ENCODE results near the gene OXTR.

OXTR gene

DNA sequence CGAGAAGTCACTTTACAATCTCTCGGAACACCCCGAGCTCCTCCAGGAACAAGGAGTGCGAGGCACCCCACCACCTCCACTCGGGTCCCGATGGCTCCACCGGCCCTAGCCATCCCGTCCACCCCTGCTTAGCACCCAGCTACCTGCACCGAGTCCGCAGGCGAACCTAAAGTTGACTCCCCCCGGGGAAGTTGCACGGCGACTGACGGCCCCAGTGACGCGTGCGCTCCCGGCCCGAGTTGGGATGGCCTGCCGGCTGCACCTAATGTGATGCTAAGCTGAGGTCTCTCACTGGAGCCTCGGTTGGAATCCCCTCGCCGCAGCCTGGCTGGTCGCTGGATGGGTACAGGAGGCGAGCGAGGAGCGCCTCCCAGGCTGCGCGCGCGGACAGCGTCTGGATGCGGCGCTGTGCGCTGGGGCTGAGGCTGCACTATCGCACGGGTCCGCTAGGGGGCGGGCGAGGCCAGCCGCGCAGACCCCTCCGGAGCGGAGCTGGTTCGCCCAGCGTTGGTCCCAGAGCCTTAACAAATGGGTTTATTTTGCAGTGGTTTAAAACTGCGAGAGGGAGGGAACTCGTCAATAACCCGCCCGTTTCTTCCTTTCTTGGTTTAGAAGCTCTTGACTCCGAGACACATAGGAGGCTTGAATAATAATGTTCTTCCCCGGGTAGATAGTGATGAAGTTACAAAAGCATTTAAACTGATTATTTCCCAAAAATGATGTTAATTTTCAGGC is at the start of gene OXTR:
Gene OXTR (minus strand): TSS at position 526 of the 735 bp plus-strand sequence. CDS start 1,426 bp downstream, outside the sequence.
- no peak for DNase-seq (ENCODE audit: low read depth)
- peak within 1 kb of the TSS; percentile 55 for H3K4me3 ChIP-seq (ENCODE audit: low read depth, low read length)

- DNase-seq (ENCODE audit: low read depth): no peak
- no peak overlapping the region for H3K4me3 ChIP-seq (ENCODE audit: low read depth, low read length)
These were observed 48.1 kb upstream of the OXTR start for GRCh38 chr3:8817486-8817885.

- DNase-seq (ENCODE audit: low read depth): no peak
- H3K4me3 ChIP-seq (ENCODE audit: low read depth, low read length): no peak overlapping the region
These were observed 46.7 kb upstream of the OXTR start for GRCh38 chr3:8816106-8816505.

- H3K4me3 ChIP-seq (ENCODE audit: low read depth, low read length): no peak overlapping the region
These were observed 44.0 kb upstream of the OXTR start for GRCh38 chr3:8813411-8813810.

DNA sequence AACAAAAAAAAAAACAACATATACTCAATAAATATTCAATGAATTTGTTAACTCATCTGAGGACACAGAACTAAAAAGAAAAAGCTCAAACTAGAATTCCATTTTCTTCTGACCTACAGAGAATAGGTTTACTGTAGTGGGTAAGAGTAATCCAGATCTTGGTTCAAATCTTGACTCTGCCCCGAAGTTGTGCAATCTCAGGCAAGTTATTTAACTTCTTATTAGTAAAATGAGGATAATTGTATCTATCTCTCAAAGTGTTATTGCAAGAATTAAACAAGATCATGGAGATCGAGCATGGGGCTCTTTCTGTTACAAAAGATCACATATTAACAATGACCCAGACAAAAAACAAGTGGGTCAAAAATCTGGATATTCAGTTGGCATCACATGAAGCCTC is 41.1 kb upstream of the OXTR start:
- DNase-seq (ENCODE audit: low read depth): no peak
- no peak overlapping the region for H3K4me3 ChIP-seq (ENCODE audit: low read depth, low read length)

More at GRCh38 chr3:8813411-8813810, 44.0 kb upstream of the OXTR start:
- DNase-seq (ENCODE audit: low read depth): no peak

DNA sequence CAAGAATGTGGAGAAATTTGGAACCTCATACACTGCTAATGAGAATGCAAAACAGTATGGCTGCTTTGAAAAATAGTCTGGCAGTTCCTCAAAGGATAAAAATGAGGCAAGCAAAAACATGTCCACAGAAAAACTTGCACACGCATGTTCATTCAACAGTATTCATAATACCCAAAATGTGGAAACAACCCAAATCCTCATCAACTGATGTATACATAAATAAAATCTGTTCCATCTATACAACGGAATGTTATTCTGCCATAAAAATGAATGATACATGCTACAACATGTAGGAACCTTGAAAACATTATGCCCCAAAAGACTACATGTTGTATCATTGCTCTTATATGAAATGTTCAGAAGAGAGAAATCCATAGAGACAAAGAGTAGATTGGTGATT is 36.4 kb upstream of the OXTR start:
- no peak for DNase-seq (ENCODE audit: low read depth)
- H3K4me3 ChIP-seq (ENCODE audit: low read depth, low read length): no peak overlapping the region

DNA sequence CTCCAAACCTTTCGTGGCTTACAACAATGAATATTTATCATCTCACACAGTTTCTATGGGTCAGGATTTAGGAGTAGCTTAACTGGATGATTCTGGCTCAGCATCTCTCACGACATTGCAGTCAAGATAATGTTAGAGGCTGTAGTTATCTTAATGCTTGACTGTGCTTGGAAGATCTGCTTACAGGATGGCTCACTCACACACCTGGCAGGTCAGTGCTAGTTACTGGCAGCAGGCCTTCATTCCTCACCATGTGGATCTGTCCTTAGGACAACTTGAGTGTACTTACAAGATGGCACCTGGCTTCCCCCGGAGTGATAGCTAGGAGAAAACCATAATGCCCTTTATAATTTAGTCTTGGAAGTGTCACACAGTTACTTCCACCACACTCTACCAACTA is 32.8 kb upstream of the OXTR start:
- H3K4me3 ChIP-seq (ENCODE audit: low read depth, low read length): no peak overlapping the region
- DNase-seq (ENCODE audit: low read depth): no peak

GRCh38 chr3:8800016-8800415 is 30.6 kb upstream of the OXTR start:
- H3K4me3 ChIP-seq (ENCODE audit: low read depth, low read length): no peak overlapping the region
- no peak for DNase-seq (ENCODE audit: low read depth)

GRCh38 chr3:8794247-8794646 is 24.8 kb upstream of the OXTR start:
- H3K4me3 ChIP-seq (ENCODE audit: low read depth, low read length): no peak overlapping the region
- no peak for DNase-seq (ENCODE audit: low read depth)

DNA sequence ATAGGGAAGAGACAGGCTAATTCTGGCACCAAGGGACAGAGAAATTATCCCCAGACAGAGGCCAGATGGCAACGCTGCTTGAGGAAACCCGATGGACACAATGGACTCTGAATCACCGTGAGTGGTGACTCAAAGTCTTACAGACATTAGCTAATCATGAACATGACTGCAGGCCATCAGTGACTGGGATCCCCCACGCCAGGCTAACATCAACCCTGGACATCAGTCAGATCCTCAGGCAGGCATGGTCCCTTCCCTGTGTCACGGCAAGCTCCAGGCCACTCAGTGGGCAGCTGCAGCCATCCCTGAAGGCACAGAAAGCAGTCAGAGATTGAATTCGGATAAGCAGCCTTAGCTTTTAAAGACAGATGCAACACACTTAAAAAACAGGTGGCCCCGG is 23.8 kb upstream of the OXTR start:
- no peak for DNase-seq (ENCODE audit: low read depth)
- no peak overlapping the region for H3K4me3 ChIP-seq (ENCODE audit: low read depth, low read length)

DNA sequence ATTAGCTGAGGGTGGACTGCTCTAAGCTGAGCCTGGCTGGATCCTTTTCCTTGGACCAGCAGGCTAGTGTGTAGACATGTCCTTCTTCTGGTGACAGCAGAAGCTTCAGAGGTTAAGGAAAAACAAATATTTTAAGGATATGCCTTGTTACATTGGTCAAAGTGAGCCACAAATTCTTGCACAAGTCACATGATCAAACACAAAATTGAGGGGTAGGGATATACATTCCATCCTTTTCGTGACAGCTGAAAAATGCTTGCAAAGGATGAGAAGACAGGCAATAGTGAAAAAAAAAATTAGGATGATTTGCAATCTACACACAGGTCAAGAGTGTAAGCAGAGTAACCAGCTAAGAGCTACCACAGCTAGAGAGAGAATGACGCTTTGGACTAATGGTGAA is 21.1 kb upstream of the OXTR start:
- no peak for DNase-seq (ENCODE audit: low read depth)
- no peak overlapping the region for H3K4me3 ChIP-seq (ENCODE audit: low read depth, low read length)

GRCh38 chr3:8784676-8785435 is 15.4 kb upstream of the OXTR start:
- H3K4me3 ChIP-seq (ENCODE audit: low read depth, low read length): no peak overlapping the region
- DNase-seq (ENCODE audit: low read depth): no peak

- no peak for DNase-seq (ENCODE audit: low read depth)
These were observed 10.9 kb upstream of the OXTR start for GRCh38 chr3:8780279-8780678.

GRCh38 chr3:8778475-8778874 is 9.1 kb upstream of the OXTR start:
- DNase-seq (ENCODE audit: low read depth): no peak
- H3K4me3 ChIP-seq (ENCODE audit: low read depth, low read length): no peak overlapping the region

More at GRCh38 chr3:8780279-8780678, 10.9 kb upstream of the OXTR start:
- no peak overlapping the region for H3K4me3 ChIP-seq (ENCODE audit: low read depth, low read length)

DNA sequence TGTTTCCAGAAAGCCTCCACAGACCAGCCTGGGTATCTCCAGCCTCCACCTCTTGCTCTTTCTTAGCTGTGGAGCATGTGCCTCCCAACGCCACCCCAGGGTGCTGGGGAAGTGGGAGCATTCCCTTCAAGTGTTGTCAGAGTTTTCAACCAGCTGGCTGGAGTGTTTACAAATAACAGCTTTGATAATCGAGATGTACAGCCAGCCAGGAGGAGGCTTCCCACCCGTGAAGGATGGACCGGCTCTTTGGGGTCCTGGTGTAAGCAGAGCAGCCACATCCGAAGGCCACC is 8.5 kb upstream of the OXTR start:
- DNase-seq (ENCODE audit: low read depth): no peak
- H3K4me3 ChIP-seq (ENCODE audit: low read depth, low read length): no peak overlapping the region

DNA sequence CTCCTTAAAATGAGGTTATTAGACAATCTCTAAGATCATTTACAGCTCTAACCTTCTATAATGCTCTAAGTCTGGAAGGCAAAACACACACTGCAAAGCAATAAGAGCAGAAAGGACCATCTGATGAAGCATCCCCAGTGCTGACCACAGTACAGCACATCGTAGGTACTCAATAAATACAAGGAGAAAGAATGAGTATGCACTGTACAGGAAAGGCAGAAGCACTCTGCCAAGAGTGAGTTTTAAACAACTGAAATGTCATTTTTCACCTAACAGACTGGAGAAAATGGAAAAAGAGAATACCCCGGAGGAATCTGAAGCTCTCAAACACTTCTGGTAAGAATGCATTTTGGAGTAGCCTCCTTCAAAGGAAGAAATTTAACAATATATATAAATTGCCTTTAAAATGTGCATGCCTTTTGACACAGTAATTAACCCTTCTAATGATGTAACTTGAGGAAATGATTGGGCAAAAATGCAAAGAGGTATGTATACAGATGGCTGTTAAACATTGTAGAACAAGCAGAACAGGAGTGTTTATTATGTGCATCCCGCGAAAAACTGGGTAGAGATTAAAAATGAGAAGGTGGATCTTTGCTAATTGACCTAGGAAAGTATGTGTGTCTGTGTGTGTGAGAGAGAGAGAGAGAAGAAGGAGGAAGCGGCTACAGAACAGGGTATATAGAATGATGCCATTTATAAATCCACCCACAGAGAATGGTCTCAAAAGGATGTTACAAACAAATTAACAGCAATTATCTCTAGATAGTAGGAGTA is 8.0 kb upstream of the OXTR start:
- no peak for DNase-seq (ENCODE audit: low read depth)
- H3K4me3 ChIP-seq (ENCODE audit: low read depth, low read length): no peak overlapping the region

DNA sequence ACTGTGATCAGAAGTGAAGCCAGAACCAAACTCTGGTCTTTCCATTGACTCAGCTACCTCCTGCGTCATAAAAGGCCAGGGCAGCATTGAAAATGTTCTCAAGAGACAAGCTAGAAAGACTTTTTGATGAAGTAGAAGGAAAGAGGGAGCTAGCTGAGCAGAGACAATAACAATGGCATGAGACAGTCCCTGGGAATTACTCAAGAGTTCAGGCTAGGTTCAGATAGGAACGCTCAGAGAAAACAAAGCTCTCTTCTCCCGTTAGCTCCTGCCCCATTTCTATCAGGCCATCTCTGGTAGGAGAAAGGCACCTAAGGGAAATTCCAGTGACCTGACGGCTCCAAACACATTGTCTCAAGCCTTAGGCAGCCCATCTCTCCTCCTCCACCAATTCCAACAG is 7.0 kb upstream of the OXTR start:
- DNase-seq (ENCODE audit: low read depth): peak; percentile 76
- H3K4me3 ChIP-seq (ENCODE audit: low read depth, low read length): no peak overlapping the region

DNA sequence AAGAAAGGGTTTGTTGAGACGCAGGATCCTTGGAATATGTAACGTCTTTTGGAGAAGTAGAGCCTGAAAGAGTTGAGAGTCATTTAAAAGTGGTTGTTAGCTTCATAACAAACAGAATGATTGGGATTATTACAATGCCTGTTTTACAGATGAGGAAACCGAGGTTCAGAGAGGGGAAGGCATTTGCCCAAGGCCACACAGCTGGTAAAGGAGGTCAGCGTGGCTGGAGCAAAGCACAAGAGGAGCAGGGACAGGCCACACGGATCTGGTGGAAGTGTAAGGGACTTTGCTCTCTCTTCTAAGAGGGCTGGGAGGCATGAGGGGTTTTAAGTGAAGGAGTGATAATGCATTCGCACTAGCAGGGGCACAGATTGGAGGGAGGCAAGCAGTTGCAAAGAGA is 6.2 kb upstream of the OXTR start:
- no peak overlapping the region for H3K4me3 ChIP-seq (ENCODE audit: low read depth, low read length)
- DNase-seq (ENCODE audit: low read depth): no peak

DNA sequence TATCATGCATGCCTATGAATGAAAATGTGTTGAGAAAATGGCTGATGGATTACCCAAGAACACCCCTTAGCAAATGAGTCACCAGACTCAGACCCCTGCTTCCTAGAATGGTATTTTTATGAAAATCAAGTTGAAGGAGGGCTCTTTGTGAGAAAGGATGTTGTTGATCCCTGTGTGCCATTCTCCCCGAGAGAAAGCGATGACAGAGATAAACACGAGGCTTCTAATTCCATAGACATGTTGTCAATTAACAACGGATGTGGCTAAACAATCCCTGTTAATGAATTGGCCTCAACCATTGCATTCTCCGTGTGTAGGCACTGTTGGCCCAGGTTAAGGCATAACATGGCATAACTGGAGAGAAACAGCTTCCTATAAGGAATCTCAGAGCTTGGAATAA is 5.8 kb upstream of the OXTR start:
- no peak for DNase-seq (ENCODE audit: low read depth)
- H3K4me3 ChIP-seq (ENCODE audit: low read depth, low read length): no peak overlapping the region

DNA sequence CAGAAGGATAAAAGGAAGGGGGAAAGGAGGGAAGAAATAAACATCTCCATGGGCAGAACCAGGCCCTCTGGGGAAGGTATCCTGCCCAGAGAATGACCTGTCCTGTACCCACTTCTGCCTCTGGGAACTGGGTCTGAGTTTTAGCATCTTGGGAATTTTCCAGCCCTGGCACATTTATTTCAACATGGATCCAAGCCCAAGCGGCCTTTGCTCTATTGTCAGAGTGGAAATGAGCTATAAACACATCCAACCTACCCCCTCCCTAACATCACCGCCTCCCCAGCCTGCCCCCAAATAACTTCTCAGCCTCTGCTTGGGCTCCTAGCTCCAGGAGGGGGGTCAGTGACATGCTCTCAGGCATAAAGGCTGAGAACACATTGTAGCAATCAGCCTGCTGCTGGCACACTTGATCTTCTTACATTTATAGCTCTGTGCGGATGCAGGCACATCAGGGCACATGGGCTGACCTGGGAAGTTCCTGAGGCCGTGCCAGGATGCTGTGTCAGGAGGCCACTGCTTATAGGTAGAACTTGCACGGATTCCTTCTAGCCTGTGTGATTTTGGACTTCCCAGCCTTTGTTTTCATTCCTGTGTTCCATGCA is 4.6 kb upstream of the OXTR start:
- no peak for DNase-seq (ENCODE audit: low read depth)
- no peak overlapping the region for H3K4me3 ChIP-seq (ENCODE audit: low read depth, low read length)
